Adrenal gland (tissue), 12 donors: ENCODE measurements around the gene ZC3H8. TPM values are rescaled to one million over a fixed set of nuclear protein-coding genes. Genes with fewer than 3 reads are reported as not detected.

Source experiments
- DNase-seq, 7 donors: peaks; one replicate each; pipeline ENCODE4 v3.0.0-alpha.2; 2019 to 2020
- H3K27ac ChIP-seq, 5 donors: fragments of 200-600 bp; sonication (generic) in 4 of 5; 1 replicate in 3 of 5; 2 replicates in 2 of 5; pipeline versions ENCODE4 v1.5.1 to v1.8.0; 2016 to 2020; ENCODE audit warnings: mild to moderate bottlenecking in 1 of 5
- H3K27me3 ChIP-seq: fragments of 200-600 bp; 2 replicates; pipeline ENCODE4 v1.8.0; 2021
- H3K36me3 ChIP-seq, 2 donors: fragments of 200-600 bp; replicated peaks in 1 of 2; 1 replicate in 1 of 2; 2 replicates in 1 of 2; pipeline versions ENCODE4 v1.5.1 to v1.8.0; 2018 to 2022
- H3K4me1 ChIP-seq, 2 donors: fragments of 200-600 bp; replicated peaks in 1 of 2; 1 replicate in 1 of 2; 2 replicates in 1 of 2; pipeline versions ENCODE4 v1.5.1 to v1.8.0; 2018 to 2021
- H3K4me3 ChIP-seq, 4 donors: fragments of 200-600 bp; sonication (generic) in 3 of 4; one replicate each; pipeline ENCODE4 v1.5.1; 2016 to 2018
- H3K9me3 ChIP-seq, 3 donors: fragments of 200-600 bp; sonication (generic) in 1 of 3; replicated peaks in 1 of 3; 1 replicate in 2 of 3; 2 replicates in 1 of 3; pipeline versions ENCODE4 v1.5.1 to v1.8.0; 2016 to 2021
- POLR2A ChIP-seq, 2 donors: fragments of 450-650 bp; IDR thresholded peaks; one replicate each; pipeline ENCODE4 v1.6.1; 2017; ENCODE audit warnings: antibody characterized with exemption in 2 of 2, mild to moderate bottlenecking in 2 of 2, moderate library complexity in 1 of 2
- WGBS, 4 donors: extraction: QIAGEN DNeasy Blood & Tissue Kit in 2 of 4; methylation state at CpG; one replicate each; pipeline versions ENCODE4 v1.1.5 to v1.1.7; 2013 to 2017; 5-methylcytosine and 5-hydroxymethylcytosine counted together
- intact Hi-C, 2 donors: fragments of 100-400 bp; cut with DNase I; formaldehyde crosslinking; loops; one replicate each; pipeline versions ENCODE4 v1.14.1 to v1.15.0; 2022 to 2023
- polyA plus RNA-seq, 3 donors: library from polyadenylated mRNA; stranded (reverse); fragments of 200-250 nt in 2 of 3; fragments of 350-450 nt in 1 of 3; fragmentation: Illumina TruSeq in 1 of 3; extraction: RNeasy Lipid Tissue Mini Kit (QIAGEN cat#74804) in 1 of 3; gene quantifications; one replicate each; pipeline ENCODE4 v1.2.3, GENCODE V29; 2013 to 2014
- total RNA-seq, 9 donors: library from RNA; depleted of rRNA in 4 of 9; stranded (reverse); fragments of >200 nt in 4 of 9; fragments of 120-200 nt in 1 of 9; fragmentation: NEBNext Ultra II Directional in 1 of 9; extraction: Animal tissue kit (Norgen Biotek cat#: 25700) in 1 of 9; gene quantifications; one replicate each; pipeline versions ENCODE4 v1.1.0 to v1.2.4, GENCODE V29; 2013 to 2023
- TF ChIP-seq, protein P1 (sequence below), 6 experiments: fragments of 450-650 bp in 4 of 6; fragments of 200-600 bp in 2 of 6; sonication (generic) in 1 of 6; IDR thresholded peaks; 1 replicate in 5 of 6; 2 replicates in 1 of 6; pipeline versions ENCODE4 v1.5.1 to v1.8.0; 2016 to 2021; ENCODE audit warnings: antibody characterized with exemption in 6 of 6, mild to moderate bottlenecking in 2 of 6, moderate library complexity in 1 of 6
- donor health status: healthy with polysubstance abuse.
- donor health status: Bipolar disorder and iron deficiency.
- donor health status: DM: yes; HTN: yes; CAD: no.
- donor health status: DM: no; HTN: no; CAD: no.
- donor health status: DM: no; HTN: no; CAD: no.
- donor health status: DM: yes; HTN: yes; CAD: no.

The ZC3H8 gene
- total and polyA plus RNA-seq, 12 donors = 0.85 to 17.4 (median 7.6) TPM

GRCh38 chr2:112189001-112189556 lies 65.8 kb downstream of the ZC3H8 start:
- 94 to 100% (median 97%) methylated on average over 3 of the region's 3 CpGs for WGBS, 4 donors
- no peak for DNase-seq
- H3K27me3 ChIP-seq = no peaks in the 10 kb centered on the region
- no peaks in the 10 kb centered on the region for H3K4me1 ChIP-seq
- TF ChIP-seq, protein P1, sequence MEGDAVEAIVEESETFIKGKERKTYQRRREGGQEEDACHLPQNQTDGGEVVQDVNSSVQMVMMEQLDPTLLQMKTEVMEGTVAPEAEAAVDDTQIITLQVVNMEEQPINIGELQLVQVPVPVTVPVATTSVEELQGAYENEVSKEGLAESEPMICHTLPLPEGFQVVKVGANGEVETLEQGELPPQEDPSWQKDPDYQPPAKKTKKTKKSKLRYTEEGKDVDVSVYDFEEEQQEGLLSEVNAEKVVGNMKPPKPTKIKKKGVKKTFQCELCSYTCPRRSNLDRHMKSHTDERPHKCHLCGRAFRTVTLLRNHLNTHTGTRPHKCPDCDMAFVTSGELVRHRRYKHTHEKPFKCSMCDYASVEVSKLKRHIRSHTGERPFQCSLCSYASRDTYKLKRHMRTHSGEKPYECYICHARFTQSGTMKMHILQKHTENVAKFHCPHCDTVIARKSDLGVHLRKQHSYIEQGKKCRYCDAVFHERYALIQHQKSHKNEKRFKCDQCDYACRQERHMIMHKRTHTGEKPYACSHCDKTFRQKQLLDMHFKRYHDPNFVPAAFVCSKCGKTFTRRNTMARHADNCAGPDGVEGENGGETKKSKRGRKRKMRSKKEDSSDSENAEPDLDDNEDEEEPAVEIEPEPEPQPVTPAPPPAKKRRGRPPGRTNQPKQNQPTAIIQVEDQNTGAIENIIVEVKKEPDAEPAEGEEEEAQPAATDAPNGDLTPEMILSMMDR (IDR thresholded peaks at IDR 0.05) = no peak
- TF ChIP-seq POLR2A (IDR thresholded peaks at IDR 0.05) = no peak
- no peaks in the 10 kb centered on the region for H3K36me3 ChIP-seq
- H3K27ac ChIP-seq = no peak overlapping the region
- no peaks in the 10 kb centered on the region for H3K9me3 ChIP-seq
- intact Hi-C loops = no loop called here
- no peak overlapping the region for H3K4me3 ChIP-seq

- intact Hi-C loops = no loop called here
- TF ChIP-seq POLR2A (IDR thresholded peaks at IDR 0.05) = no peak
- TF ChIP-seq, protein P1 (IDR thresholded peaks at IDR 0.05) = no peak
- 77 to 86% (median 79%) methylated on average over 9 of the region's 9 CpGs for WGBS, 4 donors
Observed at GRCh38 chr2:112187805-112188596, 66.8 kb downstream of the ZC3H8 start.

GRCh38 chr2:112187046-112187715 lies 67.7 kb downstream of the ZC3H8 start:
- no peak for DNase-seq
- Histone ChIP-seq H3K27ac (no peak overlapping the region), H3K4me1 (no peaks in the 10 kb centered on the region), H3K9me3 (no peaks in the 10 kb centered on the region), H3K36me3 (no peaks in the 10 kb centered on the region), H3K27me3 (no peaks in the 10 kb centered on the region), H3K4me3 (no peak overlapping the region)
- TF ChIP-seq, protein P1 (IDR thresholded peaks at IDR 0.05) = no peak
- TF ChIP-seq POLR2A (IDR thresholded peaks at IDR 0.05) = no peak
- intact Hi-C loops = no loop called here
- WGBS, 4 donors = 93 to 97% (median 95%) methylated on average over 24 to 31 of the region's 31 CpGs

More at GRCh38 chr2:112187805-112188596, 66.8 kb downstream of the ZC3H8 start:
- Histone ChIP-seq H3K36me3 (no peaks in the 10 kb centered on the region), H3K4me3 (no peak overlapping the region), H3K27me3 (no peaks in the 10 kb centered on the region), H3K27ac (no peak overlapping the region), H3K9me3 (no peaks in the 10 kb centered on the region), H3K4me1 (no peaks in the 10 kb centered on the region)
- DNase-seq = no peak

DNA sequence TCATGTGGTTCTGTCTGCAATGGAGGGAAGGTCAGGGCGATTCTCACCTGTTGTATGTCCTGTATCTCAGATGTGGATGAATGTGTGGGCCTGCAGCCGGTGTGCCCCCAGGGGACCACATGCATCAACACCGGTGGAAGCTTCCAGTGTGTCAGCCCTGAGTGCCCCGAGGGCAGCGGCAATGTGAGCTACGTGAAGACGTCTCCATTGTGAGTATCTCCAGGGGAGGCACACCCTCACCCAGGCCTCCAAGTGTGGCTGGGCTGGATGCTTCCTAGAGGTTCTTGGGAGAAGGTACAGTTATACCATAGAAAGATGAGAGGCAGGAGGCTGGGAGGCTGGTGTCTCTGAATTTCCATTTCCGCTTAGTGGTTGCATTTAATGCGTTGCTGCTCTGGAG lies 69.7 kb downstream of the ZC3H8 start:
- Histone ChIP-seq H3K4me1 (no peaks in the 10 kb centered on the region), H3K27me3 (peaks cover 9% of the 10 kb centered on the region), H3K36me3 (no peaks in the 10 kb centered on the region), H3K27ac (no peak overlapping the region), H3K9me3 (no peaks in the 10 kb centered on the region), H3K4me3 (no peak overlapping the region)
- intact Hi-C loops = no loop called here
- no peak for DNase-seq
- TF ChIP-seq POLR2A (IDR thresholded peaks at IDR 0.05) = no peak
- TF ChIP-seq, protein P1 (IDR thresholded peaks at IDR 0.05) = no peak
- 81 to 92% (median 87%) methylated on average over 2 to 9 of the region's 9 CpGs for WGBS, 4 donors
